NB4 (cell line): ENCODE measurements around the gene AGAP1.

Experiments
- DNase-seq: peaks from one replicate; pipeline ENCODE4 v3.0.0; 2010; ENCODE audit warnings: low read depth
- H3K4me3 ChIP-seq: one replicate; pipeline ENCODE4 v1.5.1; 2011; ENCODE audit warnings: mild to moderate bottlenecking, low read depth, low read length, moderate library complexity
- MYC ChIP-seq: IDR thresholded peaks from 2 replicates; pipeline ENCODE4 v1.6.1; 2011; ENCODE audit warnings: low read depth, low read length
- POLR2A ChIP-seq: IDR thresholded peaks from 2 replicates; pipeline ENCODE4 v1.6.1; 2011; ENCODE audit warnings: mild to moderate bottlenecking; ENCODE audit not compliant: insufficient read length; ENCODE audit errors: extremely low read depth
- TF ChIP-seq, protein P1 (sequence below): IDR thresholded peaks from 2 replicates; pipeline ENCODE4 v1.6.1; 2011; ENCODE audit warnings: low read depth, low read length
- TF ChIP-seq, protein P2 (sequence below): IDR thresholded peaks from one replicate; pipeline ENCODE4 v1.5.1; 2012; ENCODE audit warnings: low read depth, low read length

The AGAP1 gene

DNA sequence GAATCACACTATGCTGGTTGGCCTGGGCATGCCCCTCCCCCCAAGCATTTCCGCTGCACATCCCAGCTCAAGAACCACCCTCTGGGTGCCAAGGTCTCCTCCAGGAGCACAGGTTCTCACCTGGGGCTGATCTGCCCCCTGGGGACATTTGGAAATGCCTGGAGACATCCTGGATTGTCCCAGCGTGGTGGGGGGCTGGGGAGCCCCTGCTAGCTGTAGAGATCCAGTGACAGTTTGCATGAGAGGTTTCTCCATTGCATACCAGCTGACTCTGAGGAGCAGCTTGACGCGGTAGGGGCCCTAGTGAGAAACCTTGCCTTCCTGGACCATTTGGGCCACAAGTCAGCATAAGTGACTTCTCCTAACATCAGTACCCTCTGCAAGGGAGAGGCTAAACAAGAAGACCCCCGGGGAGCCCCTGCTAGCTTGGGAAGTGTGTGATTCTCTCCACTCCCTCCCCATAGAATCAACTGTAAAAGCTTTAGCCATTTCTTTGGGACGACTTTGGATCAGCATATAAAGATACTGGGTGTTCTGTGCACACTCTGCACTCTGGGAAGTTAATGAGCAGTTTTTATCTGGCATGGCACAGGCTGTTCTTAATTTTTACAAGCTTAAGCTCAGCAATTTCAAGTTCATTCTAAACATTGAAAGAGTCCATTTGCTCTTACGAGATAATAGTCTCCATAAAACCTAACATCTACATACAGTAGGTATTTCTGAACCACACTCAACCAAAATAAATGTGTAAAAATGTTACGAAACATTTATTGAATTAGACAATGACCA, 580.2 kb downstream of the AGAP1 start:
- H3K4me3 ChIP-seq, result no peak overlapping the region
- DNase-seq, result no peak
- TF ChIP-seq, protein P1, sequence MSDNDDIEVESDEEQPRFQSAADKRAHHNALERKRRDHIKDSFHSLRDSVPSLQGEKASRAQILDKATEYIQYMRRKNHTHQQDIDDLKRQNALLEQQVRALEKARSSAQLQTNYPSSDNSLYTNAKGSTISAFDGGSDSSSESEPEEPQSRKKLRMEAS, result no peak
- TF ChIP-seq POLR2A, result no peak
- no peak for TF ChIP-seq MYC
- TF ChIP-seq, protein P2, sequence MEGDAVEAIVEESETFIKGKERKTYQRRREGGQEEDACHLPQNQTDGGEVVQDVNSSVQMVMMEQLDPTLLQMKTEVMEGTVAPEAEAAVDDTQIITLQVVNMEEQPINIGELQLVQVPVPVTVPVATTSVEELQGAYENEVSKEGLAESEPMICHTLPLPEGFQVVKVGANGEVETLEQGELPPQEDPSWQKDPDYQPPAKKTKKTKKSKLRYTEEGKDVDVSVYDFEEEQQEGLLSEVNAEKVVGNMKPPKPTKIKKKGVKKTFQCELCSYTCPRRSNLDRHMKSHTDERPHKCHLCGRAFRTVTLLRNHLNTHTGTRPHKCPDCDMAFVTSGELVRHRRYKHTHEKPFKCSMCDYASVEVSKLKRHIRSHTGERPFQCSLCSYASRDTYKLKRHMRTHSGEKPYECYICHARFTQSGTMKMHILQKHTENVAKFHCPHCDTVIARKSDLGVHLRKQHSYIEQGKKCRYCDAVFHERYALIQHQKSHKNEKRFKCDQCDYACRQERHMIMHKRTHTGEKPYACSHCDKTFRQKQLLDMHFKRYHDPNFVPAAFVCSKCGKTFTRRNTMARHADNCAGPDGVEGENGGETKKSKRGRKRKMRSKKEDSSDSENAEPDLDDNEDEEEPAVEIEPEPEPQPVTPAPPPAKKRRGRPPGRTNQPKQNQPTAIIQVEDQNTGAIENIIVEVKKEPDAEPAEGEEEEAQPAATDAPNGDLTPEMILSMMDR, result no peak

DNA sequence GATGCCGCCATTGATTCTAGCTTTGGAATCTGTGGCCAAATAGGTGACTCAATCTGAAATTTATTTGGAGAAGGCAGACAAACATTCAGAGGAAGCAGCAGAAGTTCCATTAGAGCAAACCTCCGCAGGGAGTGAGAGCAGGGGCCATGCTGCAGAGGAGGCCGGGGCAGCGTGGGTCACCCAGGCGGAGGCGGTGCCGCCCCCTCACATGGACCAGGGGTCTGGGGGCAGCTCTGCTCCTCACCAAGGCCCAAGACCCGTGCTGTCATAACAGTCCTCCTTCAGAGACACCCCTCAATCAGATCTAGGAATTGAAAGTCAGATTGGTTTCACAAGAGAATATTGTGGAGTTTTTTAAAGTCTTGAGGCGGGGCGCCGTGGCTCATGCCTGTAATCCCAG, 582.0 kb downstream of the AGAP1 start:
- DNase-seq, result no peak
- no peak overlapping the region for H3K4me3 ChIP-seq
- TF ChIP-seq, protein P1, result no peak
- TF ChIP-seq MYC (no peak), POLR2A (no peak)
- TF ChIP-seq, protein P2, result no peak

DNA sequence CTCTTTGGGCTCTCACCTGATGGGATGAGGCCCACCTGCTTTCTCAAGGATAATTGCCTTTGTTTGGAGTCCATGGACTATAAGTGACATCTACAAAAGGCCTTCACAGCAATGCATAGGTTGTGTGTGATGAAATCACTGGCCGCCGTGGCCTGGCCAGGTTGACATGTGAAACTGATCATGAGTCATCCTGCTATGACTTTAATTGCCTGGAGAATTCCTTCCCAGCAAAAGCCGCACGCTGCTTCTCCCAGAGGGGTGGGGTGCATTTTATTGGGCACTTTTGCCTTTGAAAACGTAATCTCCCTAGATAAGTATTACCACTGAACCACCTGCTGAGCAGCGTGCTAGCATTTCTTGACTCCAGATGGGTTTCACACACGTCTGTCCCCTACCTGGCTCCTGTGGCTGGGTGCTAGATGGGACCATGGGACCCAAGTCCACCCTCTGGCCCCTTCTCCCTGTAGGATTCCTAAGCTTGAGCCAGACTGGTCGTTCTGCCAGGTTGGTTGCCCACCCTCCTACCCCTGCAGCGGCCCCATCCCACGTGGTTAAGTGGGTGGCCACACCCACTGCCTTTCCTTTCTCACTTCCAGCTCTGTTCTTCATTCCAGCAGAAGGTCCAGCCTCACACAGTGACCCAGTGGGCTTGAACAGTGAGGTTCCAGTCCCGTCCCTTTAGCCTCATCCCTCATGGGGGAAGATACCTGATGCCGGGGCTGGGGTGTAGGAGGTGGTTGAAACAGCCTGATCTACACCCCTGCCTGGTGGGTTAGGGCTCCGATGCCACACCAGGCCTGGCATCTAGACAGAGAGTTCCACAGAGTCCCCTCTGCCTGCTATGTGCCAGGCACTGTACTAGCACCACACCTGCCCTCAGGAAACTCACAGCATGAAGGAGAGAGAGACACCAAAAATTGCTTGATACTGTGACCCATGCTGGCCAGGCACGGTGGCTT, 584.7 kb downstream of the AGAP1 start:
- DNase-seq, result peak; percentile 17
- H3K4me3 ChIP-seq, result no peak overlapping the region
- TF ChIP-seq MYC (no peak), POLR2A (no peak)
- TF ChIP-seq, protein P2, result no peak
- TF ChIP-seq, protein P1, result no peak

DNA sequence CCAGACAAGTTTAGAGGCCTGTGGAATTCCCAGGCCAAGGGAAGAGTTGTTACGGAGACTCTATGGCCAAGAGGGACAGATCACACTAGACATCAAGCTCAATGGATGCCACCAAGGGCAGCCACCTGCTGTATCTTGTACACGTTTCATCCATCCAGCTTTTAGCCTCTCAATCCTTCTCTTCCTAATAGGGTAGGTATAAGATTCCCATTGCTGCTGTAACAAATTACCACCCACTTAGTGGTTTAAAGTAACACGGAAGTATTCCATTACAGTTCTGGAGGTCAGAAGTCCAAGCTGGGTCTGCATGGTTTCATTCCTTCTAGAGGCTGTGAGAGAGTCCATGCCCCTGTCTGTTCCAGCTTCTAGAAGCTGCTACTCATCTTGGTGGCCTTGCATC, 586.6 kb downstream of the AGAP1 start:
- DNase-seq, result no peak
- TF ChIP-seq POLR2A, result no peak
- no peak overlapping the region for H3K4me3 ChIP-seq

DNA sequence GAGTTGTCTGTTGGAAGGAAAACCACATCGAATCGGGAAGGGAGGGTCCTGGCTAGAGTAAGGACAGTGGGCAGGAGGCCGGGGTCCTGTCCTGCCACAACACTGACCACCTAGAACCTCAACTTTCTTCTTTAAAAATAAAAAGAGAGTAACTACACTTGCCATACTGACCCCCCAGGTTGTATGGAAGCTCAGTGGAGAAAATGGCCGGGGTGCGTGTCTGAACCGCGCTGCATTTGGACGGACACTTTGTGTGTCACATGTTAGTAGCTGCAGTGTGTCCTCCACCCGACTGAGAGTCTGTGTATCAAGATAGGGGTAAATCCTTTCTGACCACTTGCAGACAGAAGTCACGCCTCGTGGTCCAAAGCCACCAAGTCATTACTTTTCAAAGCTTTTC, 587.3 kb downstream of the AGAP1 start:
- no peak overlapping the region for H3K4me3 ChIP-seq
- DNase-seq, result no peak
- TF ChIP-seq MYC (no peak), POLR2A (no peak)
- TF ChIP-seq, protein P1, result no peak
- TF ChIP-seq, protein P2, result no peak

DNA sequence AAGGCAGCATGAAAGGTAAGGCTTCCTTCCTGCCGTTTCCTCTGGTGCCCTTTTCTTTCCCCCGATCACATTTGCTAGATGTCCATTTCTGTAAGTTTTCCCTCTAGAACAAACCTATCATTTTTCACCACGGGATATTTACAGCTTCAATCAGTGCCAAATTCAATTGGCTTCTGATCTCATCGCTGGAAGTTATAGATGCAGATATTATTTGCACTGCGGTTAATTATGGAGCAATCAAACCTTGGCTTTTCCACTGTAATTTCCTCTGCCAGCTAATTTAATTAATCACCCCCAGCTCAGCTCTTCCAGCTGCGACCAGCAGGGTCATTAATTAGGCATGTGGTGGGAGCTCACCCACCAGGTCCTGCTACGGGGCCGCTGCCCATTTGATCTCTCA, 588.2 kb downstream of the AGAP1 start:
- no peak overlapping the region for H3K4me3 ChIP-seq
- DNase-seq, result no peak
- TF ChIP-seq, protein P1, result no peak
- no peak for TF ChIP-seq POLR2A
- TF ChIP-seq, protein P2, result no peak
- no peak for TF ChIP-seq MYC
